ENCODE data around the gene TTC31. TPM values are rescaled to one million over a fixed set of nuclear protein-coding genes. Genes with fewer than 3 reads are reported as not detected.
"Not testable (repeated sequence)": the region's sequence is repeated elsewhere in the genome, so short reads cannot be mapped to it uniquely, and the experiment has no call there.

Gene TTC31
- total RNA-seq, 1 donor from 2014 or later: 23.8 TPM

DNA sequence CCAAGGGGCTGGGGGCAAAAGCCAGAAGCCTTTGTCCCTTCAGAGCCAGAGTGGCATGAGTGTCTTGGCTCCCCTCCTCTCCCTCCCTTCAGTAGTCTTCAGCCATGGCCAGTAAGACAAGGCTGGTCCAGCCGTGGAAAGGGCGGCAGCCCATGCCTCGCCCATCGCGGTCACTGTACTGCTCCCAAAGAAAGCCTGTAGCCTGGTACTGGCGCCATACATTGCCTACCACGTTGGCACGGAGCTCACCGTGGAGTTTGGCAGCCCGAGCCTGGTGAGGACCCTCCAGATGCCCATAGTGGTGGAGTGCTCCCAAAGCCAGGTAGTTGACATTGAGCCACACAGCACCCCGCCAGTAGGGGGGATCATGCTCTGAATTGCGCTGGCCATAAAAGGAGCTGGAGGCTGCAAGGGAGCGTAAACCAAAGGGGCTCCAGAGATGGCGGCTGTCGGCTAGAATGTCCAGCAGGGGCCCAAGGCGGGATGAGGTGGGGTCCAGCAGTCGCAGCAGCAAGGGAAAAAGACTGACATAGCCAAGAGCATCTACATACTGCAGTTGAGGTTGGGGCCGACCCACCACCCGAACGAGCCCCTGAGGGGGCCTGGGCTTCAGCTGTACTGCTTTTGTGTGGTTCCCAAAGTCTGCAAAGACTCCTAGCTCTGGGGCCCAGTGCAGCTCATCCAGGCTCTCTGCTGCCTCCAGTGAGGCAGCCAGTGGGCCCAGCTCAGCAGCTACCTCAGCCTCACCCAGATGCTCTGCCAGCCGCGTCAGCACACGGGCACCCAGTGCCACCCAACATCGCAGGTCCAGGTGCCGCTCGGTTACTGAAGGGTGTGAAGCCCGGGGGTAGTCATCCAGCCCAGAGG, 21.5 kb upstream of the TTC31 start:
- H3K27me3 Mint-ChIP-seq (ENCODE audit: unreplicated experiment): peaks cover 22% of the 10 kb centered on the region
- H3K4me1 Mint-ChIP-seq (ENCODE audit: low read depth, unreplicated experiment): peaks cover 8% of the 10 kb centered on the region
- H3K27ac Mint-ChIP-seq (ENCODE audit: unreplicated experiment): no peak overlapping the region
- no peak overlapping the region for H3K4me3 Mint-ChIP-seq (ENCODE audit: unreplicated experiment)
- peaks cover 14% of the 10 kb centered on the region for H3K9me3 Mint-ChIP-seq (ENCODE audit: unreplicated experiment)
- TF ChIP-seq, protein P1, sequence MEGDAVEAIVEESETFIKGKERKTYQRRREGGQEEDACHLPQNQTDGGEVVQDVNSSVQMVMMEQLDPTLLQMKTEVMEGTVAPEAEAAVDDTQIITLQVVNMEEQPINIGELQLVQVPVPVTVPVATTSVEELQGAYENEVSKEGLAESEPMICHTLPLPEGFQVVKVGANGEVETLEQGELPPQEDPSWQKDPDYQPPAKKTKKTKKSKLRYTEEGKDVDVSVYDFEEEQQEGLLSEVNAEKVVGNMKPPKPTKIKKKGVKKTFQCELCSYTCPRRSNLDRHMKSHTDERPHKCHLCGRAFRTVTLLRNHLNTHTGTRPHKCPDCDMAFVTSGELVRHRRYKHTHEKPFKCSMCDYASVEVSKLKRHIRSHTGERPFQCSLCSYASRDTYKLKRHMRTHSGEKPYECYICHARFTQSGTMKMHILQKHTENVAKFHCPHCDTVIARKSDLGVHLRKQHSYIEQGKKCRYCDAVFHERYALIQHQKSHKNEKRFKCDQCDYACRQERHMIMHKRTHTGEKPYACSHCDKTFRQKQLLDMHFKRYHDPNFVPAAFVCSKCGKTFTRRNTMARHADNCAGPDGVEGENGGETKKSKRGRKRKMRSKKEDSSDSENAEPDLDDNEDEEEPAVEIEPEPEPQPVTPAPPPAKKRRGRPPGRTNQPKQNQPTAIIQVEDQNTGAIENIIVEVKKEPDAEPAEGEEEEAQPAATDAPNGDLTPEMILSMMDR (IDR thresholded peaks at IDR 0.05; ENCODE audit: partially characterized antibody, unreplicated experiment): peak; percentile 30
- H3K36me3 Mint-ChIP-seq (ENCODE audit: unreplicated experiment): no peaks in the 10 kb centered on the region
- DNase-seq: peak; percentile 43

DNA sequence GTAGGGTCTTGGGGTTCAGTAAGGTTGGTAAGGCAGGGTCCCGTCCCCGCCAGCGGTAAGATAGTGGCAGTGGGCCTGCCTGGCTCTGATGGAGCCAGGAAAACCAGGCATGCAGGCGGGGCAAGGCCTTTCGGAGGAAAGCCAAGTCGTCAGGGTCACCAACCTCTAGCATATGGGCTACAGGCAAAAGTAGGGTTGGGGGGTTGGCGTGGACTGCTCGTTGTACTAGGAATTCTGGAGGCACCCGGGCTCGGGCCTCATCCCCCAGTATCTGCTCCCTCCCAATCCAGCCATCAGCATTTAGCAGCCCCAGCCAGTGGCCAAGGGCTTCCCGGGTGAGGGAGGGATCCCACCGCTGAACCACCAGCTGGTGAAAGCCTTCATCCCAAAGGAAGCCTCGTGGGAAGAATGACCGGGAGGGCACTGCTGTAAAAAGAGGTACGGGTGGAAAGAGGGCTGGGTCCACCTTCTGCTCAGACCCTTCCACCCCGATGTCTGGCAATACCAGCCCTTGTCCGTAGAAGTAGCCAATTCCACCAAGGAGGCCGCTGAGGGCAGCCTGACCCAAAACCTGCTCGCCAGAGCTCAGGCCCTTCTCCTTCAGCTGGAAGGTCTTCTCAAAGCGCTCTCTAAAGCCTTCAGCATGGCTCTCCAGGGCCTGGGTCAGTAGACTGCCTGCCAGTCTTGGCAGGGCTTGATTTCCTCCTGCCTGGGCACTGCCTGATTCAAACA, 20.7 kb upstream of the TTC31 start:
- peaks cover 10% of the 10 kb centered on the region for H3K9me3 Mint-ChIP-seq (ENCODE audit: unreplicated experiment)

DNA sequence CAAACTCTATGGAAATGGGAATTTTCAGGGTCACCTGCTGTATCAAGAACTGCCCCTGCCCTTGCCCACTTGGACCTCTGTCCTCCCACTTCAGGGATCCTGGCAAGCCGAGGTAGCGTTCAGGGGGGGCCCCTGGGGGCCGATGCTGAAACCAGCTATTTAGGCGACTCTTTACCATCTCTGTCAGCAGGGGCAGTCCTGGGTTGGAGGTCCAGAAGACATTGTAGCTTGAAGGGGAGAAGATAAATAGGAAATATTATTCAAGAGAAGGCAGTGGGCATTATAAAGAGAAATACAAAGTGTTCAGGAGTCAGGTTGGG, 20.1 kb upstream of the TTC31 start:
- H3K4me3 Mint-ChIP-seq (ENCODE audit: unreplicated experiment): no peak overlapping the region
- H3K27me3 Mint-ChIP-seq (ENCODE audit: unreplicated experiment): peaks cover 20% of the 10 kb centered on the region
- DNase-seq: no peak
- peaks cover 10% of the 10 kb centered on the region for H3K9me3 Mint-ChIP-seq (ENCODE audit: unreplicated experiment)
- TF ChIP-seq, protein P1 (IDR thresholded peaks at IDR 0.05; ENCODE audit: partially characterized antibody, unreplicated experiment): no peak
- no peaks in the 10 kb centered on the region for H3K36me3 Mint-ChIP-seq (ENCODE audit: unreplicated experiment)
- peaks cover 8% of the 10 kb centered on the region for H3K4me1 Mint-ChIP-seq (ENCODE audit: low read depth, unreplicated experiment)
- H3K27ac Mint-ChIP-seq (ENCODE audit: unreplicated experiment): no peak overlapping the region

More for the DNA sequence above, 20.7 kb upstream of the TTC31 start:
- H3K27me3 Mint-ChIP-seq (ENCODE audit: unreplicated experiment): peaks cover 20% of the 10 kb centered on the region
- peaks cover 8% of the 10 kb centered on the region for H3K4me1 Mint-ChIP-seq (ENCODE audit: low read depth, unreplicated experiment)
- H3K36me3 Mint-ChIP-seq (ENCODE audit: unreplicated experiment): no peaks in the 10 kb centered on the region
- no peak overlapping the region for H3K27ac Mint-ChIP-seq (ENCODE audit: unreplicated experiment)
- no peak for DNase-seq
- TF ChIP-seq, protein P1 (IDR thresholded peaks at IDR 0.05; ENCODE audit: partially characterized antibody, unreplicated experiment): no peak
- H3K4me3 Mint-ChIP-seq (ENCODE audit: unreplicated experiment): no peak overlapping the region

DNA sequence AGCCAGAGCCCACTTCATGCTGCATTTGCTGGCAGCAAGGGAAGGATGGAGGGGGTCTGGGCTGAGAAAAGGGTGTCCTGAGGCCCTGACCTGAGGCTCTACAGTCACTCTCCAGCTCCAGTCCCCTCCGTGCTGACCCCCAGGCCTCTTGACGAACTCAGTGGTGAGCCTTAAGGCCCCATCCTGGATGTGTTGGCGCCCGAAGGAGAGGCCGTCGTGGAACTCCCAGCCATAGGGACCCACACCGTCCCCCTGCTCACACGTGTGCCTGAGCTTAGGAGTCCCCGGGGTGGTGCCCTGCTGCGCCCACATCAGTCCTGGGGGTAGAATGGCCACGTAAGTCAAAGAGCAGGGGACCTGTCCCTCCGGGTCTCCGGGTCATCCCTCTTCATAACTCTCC, 18.5 kb upstream of the TTC31 start:
- Mint-ChIP-seq H3K4me1 (ENCODE audit: low read depth, unreplicated experiment) (peaks cover 6% of the 10 kb centered on the region), H3K27me3 (ENCODE audit: unreplicated experiment) (peaks cover 10% of the 10 kb centered on the region), H3K27ac (ENCODE audit: unreplicated experiment) (peak overlapping the region; percentile 33), H3K9me3 (ENCODE audit: unreplicated experiment) (peaks cover 5% of the 10 kb centered on the region), H3K36me3 (ENCODE audit: unreplicated experiment) (no peaks in the 10 kb centered on the region), H3K4me3 (ENCODE audit: unreplicated experiment) (peak overlapping the region; percentile 86)
- no peak for DNase-seq
- TF ChIP-seq, protein P1 (IDR thresholded peaks at IDR 0.05; ENCODE audit: partially characterized antibody, unreplicated experiment): no peak

DNA sequence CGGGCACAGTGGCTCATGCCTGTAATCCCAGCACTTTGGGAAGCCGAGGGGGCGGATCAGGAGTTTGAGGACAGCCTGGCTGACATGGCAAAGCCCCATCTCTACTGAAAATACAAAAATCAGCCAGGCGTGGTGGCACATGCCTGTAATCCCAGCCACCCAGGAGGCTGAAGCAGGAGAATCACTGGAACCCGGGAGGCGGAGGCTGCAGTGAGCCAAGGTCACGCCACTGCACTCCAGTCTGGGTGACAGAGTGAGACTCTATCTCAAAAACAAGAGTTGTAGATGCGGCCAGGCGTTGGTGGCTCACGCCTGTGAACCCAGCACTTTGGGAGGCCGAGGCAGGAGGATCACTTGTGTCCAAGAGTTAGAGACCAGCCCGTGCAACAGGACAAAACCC, 12.1 kb upstream of the TTC31 start:
- H3K27ac Mint-ChIP-seq (ENCODE audit: unreplicated experiment); H3K36me3 Mint-ChIP-seq (ENCODE audit: unreplicated experiment); DNase-seq; H3K4me1 Mint-ChIP-seq (ENCODE audit: low read depth, unreplicated experiment): not testable (repeated sequence)
- Mint-ChIP-seq H3K4me3 (ENCODE audit: unreplicated experiment) (peak overlapping the region; percentile 83), H3K27me3 (ENCODE audit: unreplicated experiment) (peaks cover 21% of the 10 kb centered on the region), H3K9me3 (ENCODE audit: unreplicated experiment) (peaks cover 18% of the 10 kb centered on the region)

Measured in glutamatergic neuron (in vitro differentiated cells).